Astrocyte of the spinal cord (primary cell): ENCODE data around the gene PKNOX1.
"Not testable (repeated sequence)": the region's sequence is repeated elsewhere in the genome, so short reads cannot be mapped to it uniquely, and the experiment has no call there.

Experiments
- DNase-seq: peaks from one replicate; pipeline ENCODE4 v3.0.0; 2011; ENCODE audit warnings: low read depth, low spot score
- H3K4me3 ChIP-seq: 2 replicates; pipeline ENCODE4 v1.5.1; 2011; ENCODE audit warnings: low read depth, mild to moderate bottlenecking, low read length, moderate library complexity
- CTCF ChIP-seq: IDR thresholded peaks from 2 replicates; pipeline ENCODE4 v1.5.1; 2012; ENCODE audit warnings: low read depth, mild to moderate bottlenecking, low read length, inconsistent platforms
- in situ Hi-C: cut with HindIII; loops from 2 replicates; pipeline ENCODE4 v1.10.0; 2017; ENCODE audit warnings: low sequenced_read_pairs

Gene PKNOX1

GRCh38 chr21:43031121-43031619 is 56.8 kb downstream of the PKNOX1 start:
- no peak overlapping the region for H3K4me3 ChIP-seq
- in situ Hi-C loops, result no loop called here
- DNase-seq, result no peak
- TF ChIP-seq CTCF, result no peak

DNA sequence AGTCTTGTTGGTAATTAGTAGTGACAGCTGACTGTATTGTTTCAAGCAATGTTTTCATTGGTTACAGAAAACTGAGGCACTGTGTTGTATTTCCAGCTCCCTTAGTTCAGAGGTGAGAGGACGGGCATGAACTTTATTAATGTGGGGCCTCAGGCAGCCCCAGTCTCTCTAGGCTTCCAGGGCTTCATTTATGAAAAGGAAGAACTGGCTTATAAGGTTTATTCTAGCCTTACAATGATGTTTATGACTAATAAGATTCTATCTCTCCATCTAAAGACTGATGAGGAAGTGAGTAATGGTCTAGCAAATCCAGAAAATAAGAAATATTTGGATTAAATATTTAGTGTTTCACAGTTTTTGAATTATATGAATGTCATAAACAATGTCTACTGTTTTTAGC is 59.7 kb downstream of the PKNOX1 start:
- H3K4me3 ChIP-seq, result no peak overlapping the region
- no peak for TF ChIP-seq CTCF
- in situ Hi-C loops, result no loop called here
- DNase-seq, result no peak

DNA sequence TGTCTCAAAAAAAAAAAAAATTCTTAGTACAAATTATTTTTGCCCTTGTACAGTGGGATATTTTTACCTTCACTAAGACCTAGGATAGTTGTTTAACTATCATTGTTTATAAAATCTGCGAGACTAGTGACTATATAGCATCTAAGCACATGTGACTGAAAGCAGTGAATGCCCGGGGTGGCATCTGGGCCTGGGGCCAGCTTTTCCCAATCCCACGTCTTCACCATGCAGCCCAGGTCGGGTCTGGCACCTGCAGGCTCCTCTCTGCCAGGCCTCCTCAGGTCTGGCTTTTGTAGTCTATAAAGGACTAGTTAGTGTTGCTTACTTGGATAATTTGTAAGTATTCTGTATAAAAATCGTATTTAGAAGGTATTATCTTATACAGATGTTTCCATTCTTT is 60.5 kb downstream of the PKNOX1 start:
- DNase-seq, result no peak
- TF ChIP-seq CTCF, result no peak
- in situ Hi-C loops, result no loop called here
- no peak overlapping the region for H3K4me3 ChIP-seq

- DNase-seq, H3K4me3 ChIP-seq, in situ Hi-C loops: not testable (repeated sequence)
These were observed 62.5 kb downstream of the PKNOX1 start for GRCh38 chr21:43036889-43037288.

DNA sequence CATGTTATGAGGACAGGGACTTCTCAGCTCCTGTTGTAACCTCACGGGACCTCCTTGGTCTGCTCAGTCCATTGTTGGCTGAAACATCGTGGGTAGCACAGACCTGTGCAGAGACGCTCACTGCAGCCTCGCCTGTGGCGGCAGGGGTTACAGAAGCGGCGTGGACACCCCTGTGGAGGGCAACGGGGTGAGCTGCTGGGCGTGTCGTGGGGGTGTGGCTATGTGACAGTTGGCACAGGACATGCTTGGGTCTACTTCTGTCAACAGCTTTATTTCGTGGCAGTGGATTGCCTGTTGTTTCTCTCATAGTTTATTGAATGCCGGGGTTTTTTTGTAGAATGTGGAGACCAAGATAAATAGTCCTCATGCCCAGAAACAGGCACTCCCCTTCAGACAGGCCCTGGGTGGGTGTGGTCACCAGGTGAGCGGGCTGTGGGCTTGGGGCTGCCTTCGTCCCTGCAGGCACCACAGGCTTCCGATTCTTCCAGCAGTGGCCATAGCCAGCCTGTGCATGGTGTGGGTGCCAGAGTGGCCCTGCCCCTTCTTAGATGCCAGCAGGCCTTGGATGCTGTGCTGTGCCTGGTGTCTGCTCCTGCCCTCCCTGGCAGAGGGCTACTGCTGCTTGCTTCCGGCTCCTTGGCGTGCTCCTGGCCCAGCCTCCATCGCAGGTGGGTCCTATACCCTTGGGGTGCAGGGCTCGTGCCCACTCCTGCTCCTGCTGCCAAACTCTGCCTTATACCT is 63.7 kb downstream of the PKNOX1 start:
- H3K4me3 ChIP-seq, in situ Hi-C loops, DNase-seq: not testable (repeated sequence)

DNA sequence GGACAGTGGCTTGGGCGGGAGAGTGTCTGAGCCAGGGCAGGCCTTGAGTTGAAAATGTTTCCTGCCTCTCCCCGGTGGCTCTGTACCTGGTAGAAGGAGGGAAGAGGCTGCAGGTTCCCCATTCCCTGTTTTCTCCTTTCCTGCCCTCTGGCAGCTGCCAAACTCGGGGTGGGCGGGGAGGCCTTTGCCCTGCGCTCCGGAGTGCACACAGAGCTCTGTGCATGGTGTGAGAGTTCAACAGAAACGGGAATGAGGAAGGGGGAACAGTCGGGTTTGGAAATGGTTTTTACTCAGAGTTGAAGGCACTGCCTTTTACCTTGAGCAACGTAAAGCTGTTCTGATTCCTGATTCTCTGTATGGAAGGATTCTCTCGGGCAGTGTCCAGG is 64.3 kb downstream of the PKNOX1 start:
- DNase-seq, H3K4me3 ChIP-seq, in situ Hi-C loops: not testable (repeated sequence)

DNA sequence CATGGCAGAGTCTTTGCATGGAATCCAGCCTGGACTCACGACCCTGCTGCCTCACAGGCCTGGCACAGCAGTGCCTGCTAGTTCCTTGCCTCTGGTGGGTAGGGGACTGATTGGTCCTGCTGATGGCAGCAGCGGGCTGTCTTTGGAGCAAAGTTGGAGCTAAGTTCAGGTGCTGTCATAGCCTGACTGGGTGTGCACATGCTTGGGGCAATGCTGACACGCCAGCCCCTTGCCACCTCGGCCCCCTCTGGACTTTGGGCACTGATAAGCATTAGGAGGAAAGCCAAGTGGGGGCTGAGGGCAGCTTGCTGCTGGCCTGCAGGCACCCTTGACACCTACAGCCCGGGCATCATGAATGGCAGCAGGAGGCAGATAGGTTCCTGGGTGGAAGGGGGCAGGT is 67.8 kb downstream of the PKNOX1 start:
- H3K4me3 ChIP-seq, in situ Hi-C loops, DNase-seq: not testable (repeated sequence)

- in situ Hi-C loops, DNase-seq, H3K4me3 ChIP-seq: not testable (repeated sequence)
These were observed 68.9 kb downstream of the PKNOX1 start for GRCh38 chr21:43043291-43043690.

- in situ Hi-C loops, DNase-seq, H3K4me3 ChIP-seq: not testable (repeated sequence)
These were observed 70.2 kb downstream of the PKNOX1 start for GRCh38 chr21:43044547-43044946.

DNA sequence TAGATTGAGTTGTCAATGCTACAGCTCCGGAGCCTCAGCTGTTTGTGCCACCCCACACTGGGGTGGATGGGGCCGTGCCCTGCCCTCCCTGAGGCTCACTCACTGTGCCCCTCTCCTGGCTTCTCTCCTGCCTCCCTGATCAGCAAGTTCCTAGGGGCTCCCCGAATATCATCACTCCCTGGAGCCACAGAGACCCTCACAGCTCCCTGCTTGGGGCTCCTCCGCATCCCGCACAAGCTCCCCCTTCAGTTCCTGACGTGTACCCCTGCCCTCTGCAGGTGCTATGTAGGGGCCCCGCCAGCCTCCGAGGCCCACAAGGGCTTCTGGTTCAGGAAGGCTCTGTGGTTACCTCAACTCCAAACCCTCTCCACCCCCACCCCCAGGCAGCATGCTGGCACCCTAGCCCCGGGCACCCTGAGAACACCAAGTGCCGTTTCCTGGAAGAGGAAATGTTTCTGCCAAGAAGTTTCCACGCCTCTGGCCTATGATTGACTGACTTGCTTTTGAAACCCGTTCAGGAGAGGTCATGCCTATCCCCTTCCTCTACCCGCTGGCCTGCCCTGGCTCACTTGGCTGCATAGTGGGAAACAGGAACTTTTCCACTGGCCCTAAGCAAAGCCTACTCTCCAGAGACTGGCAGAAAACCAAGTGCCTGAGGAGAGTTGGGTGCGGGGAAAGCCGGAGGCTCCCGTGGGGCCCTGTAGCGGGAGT is 71.0 kb downstream of the PKNOX1 start:
- in situ Hi-C loops, DNase-seq, H3K4me3 ChIP-seq: not testable (repeated sequence)

DNA sequence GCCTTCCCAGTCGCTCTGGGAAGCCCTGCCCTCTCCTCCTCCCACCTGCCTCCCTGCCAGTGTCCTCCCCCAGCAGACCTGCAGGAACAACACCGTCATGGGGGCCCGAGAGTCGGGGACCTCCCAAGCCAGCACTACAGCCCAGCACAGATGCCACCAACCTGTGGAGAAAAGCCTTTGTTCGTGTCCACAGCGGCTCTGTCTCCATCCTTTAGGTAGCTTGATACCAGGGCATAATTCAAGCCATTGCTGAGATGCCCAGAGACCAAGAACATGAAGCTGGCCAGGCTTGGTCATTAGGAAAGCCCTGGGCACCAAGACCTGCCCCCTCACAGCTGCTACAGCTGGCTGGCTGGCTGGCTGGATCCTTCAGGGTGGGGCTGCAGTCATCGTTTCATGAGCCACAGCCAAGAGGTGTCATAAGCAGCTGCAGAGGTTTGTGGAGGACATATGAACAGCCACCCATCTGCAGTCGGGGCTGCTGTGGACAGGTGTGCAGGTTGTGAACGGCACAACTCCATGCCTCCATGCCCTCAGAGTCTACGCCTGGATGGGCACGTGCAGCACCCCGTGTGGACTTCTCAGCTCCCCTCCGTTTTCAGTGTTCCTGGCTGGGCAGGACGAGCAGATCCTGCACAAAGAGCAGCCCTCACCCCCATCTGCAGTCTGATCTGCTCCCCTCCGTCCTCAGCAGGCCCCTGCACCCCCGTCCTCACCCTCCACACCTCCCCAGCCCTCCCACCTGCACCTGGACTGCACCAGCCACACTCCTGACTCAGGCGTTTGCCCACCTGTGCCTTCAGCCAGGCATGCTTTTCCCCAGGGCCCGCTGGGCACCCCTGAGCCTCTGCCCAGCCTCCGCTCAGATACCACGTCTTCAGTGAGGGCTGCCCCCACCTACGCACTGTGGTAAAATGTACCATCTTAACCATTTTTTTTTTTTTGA is 71.8 kb downstream of the PKNOX1 start:
- H3K4me3 ChIP-seq, in situ Hi-C loops, DNase-seq: not testable (repeated sequence)

- H3K4me3 ChIP-seq, DNase-seq, in situ Hi-C loops: not testable (repeated sequence)
These were observed 78.8 kb downstream of the PKNOX1 start for GRCh38 chr21:43053112-43053511.

DNA sequence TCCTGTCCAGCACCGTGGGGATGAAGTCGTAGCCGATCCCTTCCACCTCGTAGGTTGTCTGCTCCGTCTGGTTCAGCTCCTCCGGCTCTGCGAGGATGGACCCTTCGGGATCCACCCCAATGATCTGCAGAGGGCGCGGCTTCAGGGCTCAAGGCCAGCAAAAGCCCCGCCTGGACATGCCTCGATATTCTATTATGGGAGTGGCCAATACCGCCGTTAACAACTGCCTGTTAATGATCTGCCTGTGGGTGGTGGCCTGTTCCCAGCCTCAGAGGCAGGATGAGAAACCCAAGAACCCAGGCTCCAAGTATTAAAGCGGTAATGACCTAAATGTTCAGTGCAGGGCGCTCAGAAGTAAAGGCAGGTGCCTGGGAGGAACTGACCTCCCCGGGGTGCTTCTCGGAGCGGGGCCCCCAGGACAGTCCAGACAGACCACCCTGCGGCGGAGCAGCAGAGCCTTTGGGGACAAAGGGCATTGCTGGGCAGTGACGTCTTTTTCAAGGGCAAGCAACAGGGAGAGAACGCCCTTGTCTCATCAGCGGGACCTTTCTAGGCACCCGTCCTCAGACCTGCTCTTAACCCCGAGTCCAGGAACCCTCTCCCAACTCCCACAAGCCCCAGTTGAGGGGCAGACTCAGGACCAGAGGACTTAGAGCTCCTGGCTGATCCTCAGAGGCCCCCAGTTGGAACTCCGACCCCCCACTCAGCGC is 88.7 kb downstream of the PKNOX1 start:
- in situ Hi-C loops, DNase-seq, H3K4me3 ChIP-seq: not testable (repeated sequence)
